Activated B cell treated with CpG ODN at 0.5 μM for 24 hours (primary cell): ENCODE data around the gene SLC41A3. TPM values are rescaled to one million over a fixed set of nuclear protein-coding genes. Genes with fewer than 3 reads are reported as not detected.

Experiments
- ATAC-seq: fragments of 200-7000 bp; cut with Tn5 transposase; one replicate; pipeline ENCODE4 v1.10.0; 2021; ENCODE audit warnings: low read depth, mild to moderate bottlenecking, moderate library complexity
- CTCF ChIA-PET: fragments of 350-600 bp; sonication (Branson Sonifier 250); formaldehyde crosslinking; loops from one replicate; lab custom pipeline; 2021; ENCODE audit warnings: antibody characterized with exemption; lab: Charles Lee
- POLR2A ChIA-PET: fragments of 350-600 bp; sonication (Branson Sonifier 250); formaldehyde crosslinking; loops from one replicate; lab custom pipeline; 2021; ENCODE audit warnings: antibody characterized with exemption; lab: Charles Lee
- DNase-seq: peaks from one replicate; pipeline ENCODE4 v3.0.0; 2022
- H3K27ac Mint-ChIP-seq: one replicate; pipeline ENCODE4 v1.8.0; 2020; ENCODE audit warnings: mixed read lengths
- H3K27me3 Mint-ChIP-seq: one replicate; pipeline ENCODE4 v1.8.0; 2021; ENCODE audit warnings: mixed read lengths
- H3K36me3 Mint-ChIP-seq: one replicate; pipeline ENCODE4 v1.8.0; 2021; ENCODE audit warnings: low read depth, mixed read lengths
- H3K4me1 Mint-ChIP-seq: one replicate; pipeline ENCODE4 v1.8.0; 2021; ENCODE audit warnings: mixed read lengths
- H3K4me3 Mint-ChIP-seq: one replicate; pipeline ENCODE4 v1.8.0; 2020; ENCODE audit warnings: mild to moderate bottlenecking, mixed read lengths
- H3K9me3 Mint-ChIP-seq: one replicate; pipeline ENCODE4 v1.8.0; 2020; ENCODE audit warnings: mixed read lengths
- CTCF ChIP-seq: fragments of 200-600 bp; IDR thresholded peaks from one replicate; pipeline ENCODE4 v1.8.0; 2022; ENCODE audit warnings: antibody characterized with exemption, mild to moderate bottlenecking
- intact Hi-C: fragments of 100-400 bp; cut with micrococcal nuclease; formaldehyde crosslinking; loops from one replicate; pipeline ENCODE4 v1.15.1; 2024
- total RNA-seq: library from RNA; stranded (reverse); gene quantifications from 2 replicates; pipeline ENCODE4 v1.2.3, GENCODE V29; 2022

SLC41A3 gene
- total RNA-seq, 1 donor from 2014 or later, result 36.2 TPM

GRCh38 chr3:126130981-126131745, 47.2 kb upstream of the SLC41A3 start:
- TF ChIP-seq CTCF, result no peak
- DNase-seq (peak; percentile 10), ATAC-seq (no peak)
- Mint-ChIP-seq H3K27ac (no peak overlapping the region), H3K36me3 (no peaks in the 10 kb centered on the region), H3K4me3 (no peak overlapping the region), H3K27me3 (peaks cover 10% of the 10 kb centered on the region), H3K9me3 (no peaks in the 10 kb centered on the region), H3K4me1 (no peaks in the 10 kb centered on the region)
- intact Hi-C loops, result loop anchor here (5.0 kb wide), 1 partner anchor 1326 kb away; no protein-coding TSS in a partner anchor
- POLR2A ChIA-PET, result no interaction called here
- CTCF ChIA-PET, result no interaction called here

- H3K27me3 Mint-ChIP-seq, result peaks cover 6% of the 10 kb centered on the region
- no peak overlapping the region for H3K4me3 Mint-ChIP-seq
- H3K27ac Mint-ChIP-seq, result no peak overlapping the region
- ATAC-seq (no peak), DNase-seq (peak; percentile 7)
- intact Hi-C loops, result loop anchor here (5.0 kb wide), 1 partner anchor 1327 kb away; no protein-coding TSS in a partner anchor
- no peaks in the 10 kb centered on the region for H3K9me3 Mint-ChIP-seq
- H3K4me1 Mint-ChIP-seq, result no peaks in the 10 kb centered on the region
- CTCF ChIA-PET, result no interaction called here
- POLR2A ChIA-PET, result no interaction called here
- TF ChIP-seq CTCF, result no peak
- no peaks in the 10 kb centered on the region for H3K36me3 Mint-ChIP-seq
These were observed 46.3 kb upstream of the SLC41A3 start for GRCh38 chr3:126130081-126130855.

- no peak for TF ChIP-seq CTCF
- ATAC-seq, result no peak
- ChIA-PET CTCF (no interaction called here), POLR2A (no interaction called here)
- Mint-ChIP-seq H3K27ac (no peak overlapping the region), H3K4me3 (no peak overlapping the region), H3K36me3 (no peaks in the 10 kb centered on the region), H3K27me3 (peaks cover 6% of the 10 kb centered on the region), H3K4me1 (no peaks in the 10 kb centered on the region), H3K9me3 (no peaks in the 10 kb centered on the region)
- intact Hi-C loops, result no loop called here
- DNase-seq, result peak; percentile 8
These were observed 45.5 kb upstream of the SLC41A3 start for GRCh38 chr3:126129398-126129891.

GRCh38 chr3:126128504-126129397, 44.8 kb upstream of the SLC41A3 start:
- ATAC-seq (no peak), DNase-seq (peak; percentile 9)
- H3K36me3 Mint-ChIP-seq, result no peaks in the 10 kb centered on the region
- no peak for TF ChIP-seq CTCF
- POLR2A ChIA-PET, result no interaction called here
- CTCF ChIA-PET, result no interaction called here
- no peaks in the 10 kb centered on the region for H3K9me3 Mint-ChIP-seq
- H3K4me1 Mint-ChIP-seq, result no peaks in the 10 kb centered on the region
- H3K27ac Mint-ChIP-seq, result no peak overlapping the region
- intact Hi-C loops, result no loop called here
- no peak overlapping the region for H3K4me3 Mint-ChIP-seq
- H3K27me3 Mint-ChIP-seq, result no peaks in the 10 kb centered on the region
